H1 (cell line): ENCODE data around the gene KCNK4. TPM values are rescaled to one million over a fixed set of nuclear protein-coding genes. Genes with fewer than 3 reads are reported as not detected.

Experiments
- BACH1 ChIP-seq: IDR thresholded peaks from 2 replicates; pipeline ENCODE4 v1.6.1; 2012; ENCODE audit warnings: low read length, improper control_type of control experiment
- BRCA1 ChIP-seq: IDR thresholded peaks from 2 replicates; pipeline ENCODE4 v1.6.1; 2012; ENCODE audit warnings: low read depth, low read length, improper control_type of control experiment
- CBX5 ChIP-seq: fragments of 300-800, 300-1000 bp; sonication (generic); IDR thresholded peaks from 2 replicates; pipeline ENCODE4 v1.7.1; 2016; ENCODE audit warnings: antibody characterized with exemption, low read length, low read depth
- CEBPB ChIP-seq: IDR thresholded peaks from 2 replicates; pipeline ENCODE4 v1.6.1; 2012; ENCODE audit warnings: low read depth, low read length
- CHD1 ChIP-seq: IDR thresholded peaks from 2 replicates; pipeline ENCODE4 v1.6.1; 2012; ENCODE audit warnings: low read depth, low read length, improper control_type of control experiment
- CREB1 ChIP-seq: IDR thresholded peaks from 2 replicates; pipeline ENCODE4 v1.6.1; 2012; ENCODE audit warnings: inconsistent platforms
- EP300 ChIP-seq, 2 experiments: IDR thresholded peaks; 1 replicate in 1 of 2; 2 replicates in 1 of 2; pipeline ENCODE4 v1.6.1; 2011 to 2012; ENCODE audit warnings: low read depth in 2 of 2, low read length in 2 of 2, mild to moderate bottlenecking in 2 of 2, borderline replicate concordance in 1 of 2, inconsistent platforms in 1 of 2, moderate library complexity in 1 of 2
- JUND ChIP-seq: IDR thresholded peaks from 2 replicates; pipeline ENCODE4 v1.6.1; 2011; ENCODE audit warnings: mild to moderate bottlenecking, improper control_type of control experiment, low read length
- KDM1A ChIP-seq: fragments of 200-600, 300-600 bp; sonication (generic); IDR thresholded peaks from 2 replicates; pipeline ENCODE4 v1.7.1; 2016; ENCODE audit warnings: mild to moderate bottlenecking, low read length, borderline replicate concordance
- NANOG ChIP-seq: IDR thresholded peaks from 2 replicates; pipeline ENCODE4 v1.6.1; 2011; ENCODE audit warnings: low read length, low read depth, mild to moderate bottlenecking, inconsistent platforms; ENCODE audit not compliant: insufficient read depth, poor library complexity, severe bottlenecking
- POLR2A ChIP-seq, 2 experiments: IDR thresholded peaks; 1 replicate in 1 of 2; 2 replicates in 1 of 2; pipeline ENCODE4 v1.6.1; 2011; ENCODE audit warnings: low read depth in 2 of 2, low read length in 2 of 2, mild to moderate bottlenecking in 2 of 2; ENCODE audit errors: control extremely low read depth in 1 of 2
- POLR2AphosphoS5 ChIP-seq: IDR thresholded peaks from 2 replicates; pipeline ENCODE4 v1.6.1; 2011; ENCODE audit warnings: low read depth, low read length
- POU5F1 ChIP-seq: IDR thresholded peaks from 2 replicates; pipeline ENCODE4 v1.6.1; 2011; ENCODE audit warnings: low read depth, mild to moderate bottlenecking, low read length, moderate library complexity
- RBBP5 ChIP-seq: IDR thresholded peaks from 2 replicates; pipeline ENCODE4 v1.7.1; 2012; ENCODE audit warnings: low read depth, mild to moderate bottlenecking, inconsistent platforms, low read length, moderate library complexity, borderline replicate concordance
- RFX5 ChIP-seq: IDR thresholded peaks from 2 replicates; pipeline ENCODE4 v1.6.1; 2011; ENCODE audit warnings: low read depth, low read length, improper control_type of control experiment, borderline replicate concordance
- RNF2 ChIP-seq: fragments of 200-900, 300-1000 bp; sonication (generic); IDR thresholded peaks from 2 replicates; pipeline ENCODE4 v1.7.1; 2016; ENCODE audit warnings: borderline replicate concordance, low read depth, mild to moderate bottlenecking, antibody characterized with exemption, low read length; ENCODE audit not compliant: poor library complexity, severe bottlenecking; ENCODE audit errors: missing control alignments
- SIN3A ChIP-seq, 2 experiments: IDR thresholded peaks in 1 of 2; conservative IDR thresholded peaks in 1 of 2; 2 replicates each; pipeline ENCODE4 v1.6.1; 2011 to 2012; ENCODE audit warnings: low read length in 2 of 2, improper control_type of control experiment in 1 of 2, low read depth in 1 of 2, mild to moderate bottlenecking in 1 of 2
- SP1 ChIP-seq: IDR thresholded peaks from 2 replicates; pipeline ENCODE4 v1.6.1; 2011; ENCODE audit warnings: low read depth, low read length
- SP4 ChIP-seq: IDR thresholded peaks from 2 replicates; pipeline ENCODE4 v1.6.1; 2012; ENCODE audit warnings: low read length, inconsistent platforms
- YY1 ChIP-seq: IDR thresholded peaks from 2 replicates; pipeline ENCODE4 v1.6.1; 2011; ENCODE audit warnings: low read depth, mild to moderate bottlenecking, low read length
- ZNF274 ChIP-seq: IDR thresholded peaks from 2 replicates; pipeline ENCODE4 v1.7.0; 2012; ENCODE audit warnings: low read length, borderline replicate concordance; ENCODE audit errors: extremely low read depth
- polyA plus RNA-seq, 7 experiments: library from polyadenylated mRNA; depleted of rRNA in 3 of 7; stranded (reverse) in 5 of 7; unstranded in 2 of 7; fragments of >200 nt in 5 of 7; fragments of 200-250 nt in 2 of 7; gene quantifications; 1 replicate in 5 of 7; 2 replicates in 1 of 7; 4 replicates in 1 of 7; pipeline versions ENCODE4 v1.2.1 to v1.2.3, GENCODE V29; 2011 to 2013; ENCODE audit warnings: missing spikeins in 2 of 7, mixed read lengths in 2 of 7
- total RNA-seq: library from RNA; stranded (reverse); fragmentation: NEBNext Ultra II Directional; extraction: Animal tissue kit (Norgen Biotek cat#: 25700); gene quantifications from 2 replicates; pipeline ENCODE4 v1.2.1, GENCODE V29; 2021
- TF ChIP-seq, protein P1 (sequence below): IDR thresholded peaks from 2 replicates; pipeline ENCODE4 v1.6.1; 2012; ENCODE audit warnings: inconsistent platforms
- TF ChIP-seq, protein P2 (sequence below): IDR thresholded peaks from 2 replicates; pipeline ENCODE4 v1.6.1; 2011; ENCODE audit warnings: low read length, improper control_type of control experiment

The KCNK4 gene
- total and polyA plus RNA-seq, 2 of the 8 experiments (the other 6 are each of a cell fraction or from before 2014, with no cell fraction given) = 0.19 TPM; not detected in 1

DNA sequence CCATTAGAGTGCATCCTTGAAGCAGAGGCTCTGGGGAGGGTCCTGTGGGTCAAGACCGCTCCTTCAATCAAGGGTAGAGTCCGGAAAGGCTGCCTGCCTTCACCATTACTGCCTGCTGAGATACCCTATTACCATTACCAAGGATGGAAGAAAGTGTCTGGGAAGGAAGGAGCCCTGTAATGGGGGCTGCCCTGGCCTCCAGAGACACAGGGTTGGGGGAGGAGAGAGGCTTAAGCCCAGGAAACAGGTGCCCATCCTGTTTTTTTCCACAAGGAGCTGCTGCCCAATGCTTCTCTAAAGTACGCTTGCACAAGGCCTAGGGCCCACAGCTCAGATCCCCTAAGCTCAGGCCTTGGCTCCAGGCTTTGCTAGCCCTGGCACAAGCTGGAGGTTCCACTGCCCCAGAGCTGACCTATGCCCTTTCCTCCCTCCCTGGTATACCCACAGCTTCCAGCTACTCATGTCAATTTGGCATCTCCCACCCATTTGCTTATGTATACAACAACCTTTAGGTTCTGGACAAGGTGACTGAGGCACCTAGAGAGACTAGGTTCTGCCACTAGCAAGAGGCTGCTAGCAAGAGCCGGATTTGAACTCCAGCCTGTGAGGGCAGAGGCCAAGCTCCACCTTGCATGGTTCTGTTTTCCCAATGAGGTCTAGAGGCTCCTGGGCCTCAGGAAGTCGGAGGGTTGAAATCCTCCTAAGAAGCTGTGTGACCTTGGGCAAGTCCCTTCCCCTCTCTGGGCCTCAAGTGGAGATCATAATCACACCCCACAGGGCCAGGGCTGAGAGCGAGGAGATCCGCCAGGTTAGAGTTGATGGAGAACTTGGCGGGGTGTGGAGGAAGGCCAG lies 41.3 kb upstream of the KCNK4 start (continued):
- peak; percentile 96 for TF ChIP-seq KDM1A
- TF ChIP-seq, protein P1, sequence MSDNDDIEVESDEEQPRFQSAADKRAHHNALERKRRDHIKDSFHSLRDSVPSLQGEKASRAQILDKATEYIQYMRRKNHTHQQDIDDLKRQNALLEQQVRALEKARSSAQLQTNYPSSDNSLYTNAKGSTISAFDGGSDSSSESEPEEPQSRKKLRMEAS = no peak
- TF ChIP-seq, protein P2, sequence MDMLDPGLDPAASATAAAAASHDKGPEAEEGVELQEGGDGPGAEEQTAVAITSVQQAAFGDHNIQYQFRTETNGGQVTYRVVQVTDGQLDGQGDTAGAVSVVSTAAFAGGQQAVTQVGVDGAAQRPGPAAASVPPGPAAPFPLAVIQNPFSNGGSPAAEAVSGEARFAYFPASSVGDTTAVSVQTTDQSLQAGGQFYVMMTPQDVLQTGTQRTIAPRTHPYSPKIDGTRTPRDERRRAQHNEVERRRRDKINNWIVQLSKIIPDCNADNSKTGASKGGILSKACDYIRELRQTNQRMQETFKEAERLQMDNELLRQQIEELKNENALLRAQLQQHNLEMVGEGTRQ = no peak
- TF ChIP-seq POLR2A (IDR thresholded peaks at IDR 0.05; ENCODE audit: control extremely low read depth in 1 of 2, low read depth in 2 of 2, low read length in 2 of 2) = peak in 1 of 2 experiments; percentile 40; a peak in 2 of 3 replicates
- TF ChIP-seq EP300 (IDR thresholded peaks at IDR 0.05; ENCODE audit: borderline replicate concordance in 1 of 2, low read depth in 2 of 2, low read length in 2 of 2) = peak in 1 of 2 experiments; percentile 60; a peak in 1 of 3 replicates
- TF ChIP-seq RFX5 = no peak
- TF ChIP-seq CREB1 = 0 out of 2 replicates have a peak, but pooled peaks have one; percentile 28
- TF ChIP-seq CBX5 = no peak
- TF ChIP-seq CHD1 = no peak
- no peak for TF ChIP-seq BRCA1
- TF ChIP-seq POU5F1 = no peak
- TF ChIP-seq SIN3A (conservative IDR thresholded peaks at IDR 0.05 in 1 of 2, IDR thresholded peaks at IDR 0.05 in 1 of 2; ENCODE audit: low read depth in 1 of 2, low read length in 2 of 2) = no peak
- no peak for TF ChIP-seq RNF2
- TF ChIP-seq NANOG = peak; percentile 52
- no peak for TF ChIP-seq ZNF274
- TF ChIP-seq YY1 = peak; percentile 84
- no peak for TF ChIP-seq BACH1
- TF ChIP-seq RBBP5 = no peak
- no peak for TF ChIP-seq JUND
- no peak for TF ChIP-seq CEBPB
- TF ChIP-seq POLR2AphosphoS5 = no peak
- peak; percentile 83 for TF ChIP-seq SP1
- TF ChIP-seq SP4 = no peak
